Lower lobe of right lung (tissue), 2 donors: ENCODE results near the gene LRCOL1. TPM values are rescaled to one million over a fixed set of nuclear protein-coding genes. Genes with fewer than 3 reads are reported as not detected.

ENCODE experiments used
- ATAC-seq, 2 donors: fragments of 200-7000 bp; cut with Tn5 transposase; one replicate each; pipeline ENCODE4 v1.9.1; 2020 to 2022; ENCODE audit warnings: mild to moderate bottlenecking in 2 of 2, moderate library complexity in 2 of 2
- DNase-seq: peaks from one replicate; pipeline ENCODE4 v3.0.0-alpha.2; 2020
- H3K27ac ChIP-seq: fragments of 200-600 bp; one replicate; pipeline ENCODE4 v1.8.0; 2022
- H3K27me3 ChIP-seq: fragments of 200-600 bp; one replicate; pipeline ENCODE4 v1.8.0; 2022; ENCODE audit warnings: low read depth
- H3K36me3 ChIP-seq: fragments of 200-600 bp; one replicate; pipeline ENCODE4 v1.8.0; 2022; ENCODE audit warnings: mild to moderate bottlenecking
- H3K4me1 ChIP-seq: fragments of 200-600 bp; one replicate; pipeline ENCODE4 v1.8.0; 2022
- H3K4me3 ChIP-seq: fragments of 200-600 bp; one replicate; pipeline ENCODE4 v1.8.0; 2022; ENCODE audit warnings: mild to moderate bottlenecking
- H3K9me3 ChIP-seq: fragments of 200-600 bp; one replicate; pipeline ENCODE4 v1.8.0; 2022
- intact Hi-C: fragments of 100-400 bp; cut with DNase I; formaldehyde crosslinking; loops from one replicate; pipeline ENCODE4 v1.11.0; 2022
- total RNA-seq: library from RNA; stranded (reverse); fragmentation: NEBNext Ultra II Directional; extraction: Animal tissue kit (Norgen Biotek cat#: 25700); gene quantifications from one replicate; pipeline ENCODE4 v1.2.1, GENCODE V29; 2021
- TF ChIP-seq, protein P1 (sequence below): fragments of 200-600 bp; IDR thresholded peaks from one replicate; pipeline ENCODE4 v1.8.0; 2022; ENCODE audit warnings: antibody characterized with exemption, mild to moderate bottlenecking
- donor health status: DM: no; HTN: yes; CAD: no; lungs with severe emphysema.

Gene LRCOL1
- total RNA-seq, 1 donor from 2014 or later: 2.3 TPM

DNA sequence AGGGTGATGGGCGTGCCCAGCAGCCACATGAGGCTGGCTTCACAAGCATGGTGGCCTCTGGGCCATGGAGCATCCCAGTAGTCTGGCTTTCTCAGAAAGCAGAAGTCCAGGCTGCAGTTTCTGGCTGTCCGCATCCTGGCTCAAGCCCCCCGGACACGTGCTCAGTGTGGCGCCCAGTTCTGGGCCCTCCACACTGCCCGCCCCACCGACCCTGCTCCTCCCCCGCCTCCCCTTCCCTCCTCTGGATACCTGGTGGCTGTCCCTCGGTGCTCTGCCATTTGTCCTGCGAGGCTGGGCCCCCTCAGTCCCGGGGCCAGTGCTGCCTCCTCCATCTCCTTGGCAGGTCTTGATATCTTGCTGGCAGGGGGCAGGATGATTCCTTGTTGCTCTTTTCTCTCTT, 31.6 kb downstream of the LRCOL1 start:
- DNase-seq (no peak), ATAC-seq (no peak)
- no peak overlapping the region for H3K4me3 ChIP-seq
- no peak overlapping the region for H3K27ac ChIP-seq
- intact Hi-C loops: no loop called here
- peaks cover 49% of the 10 kb centered on the region for H3K36me3 ChIP-seq
- H3K4me1 ChIP-seq: no peaks in the 10 kb centered on the region
- H3K9me3 ChIP-seq: no peaks in the 10 kb centered on the region
- TF ChIP-seq, protein P1, sequence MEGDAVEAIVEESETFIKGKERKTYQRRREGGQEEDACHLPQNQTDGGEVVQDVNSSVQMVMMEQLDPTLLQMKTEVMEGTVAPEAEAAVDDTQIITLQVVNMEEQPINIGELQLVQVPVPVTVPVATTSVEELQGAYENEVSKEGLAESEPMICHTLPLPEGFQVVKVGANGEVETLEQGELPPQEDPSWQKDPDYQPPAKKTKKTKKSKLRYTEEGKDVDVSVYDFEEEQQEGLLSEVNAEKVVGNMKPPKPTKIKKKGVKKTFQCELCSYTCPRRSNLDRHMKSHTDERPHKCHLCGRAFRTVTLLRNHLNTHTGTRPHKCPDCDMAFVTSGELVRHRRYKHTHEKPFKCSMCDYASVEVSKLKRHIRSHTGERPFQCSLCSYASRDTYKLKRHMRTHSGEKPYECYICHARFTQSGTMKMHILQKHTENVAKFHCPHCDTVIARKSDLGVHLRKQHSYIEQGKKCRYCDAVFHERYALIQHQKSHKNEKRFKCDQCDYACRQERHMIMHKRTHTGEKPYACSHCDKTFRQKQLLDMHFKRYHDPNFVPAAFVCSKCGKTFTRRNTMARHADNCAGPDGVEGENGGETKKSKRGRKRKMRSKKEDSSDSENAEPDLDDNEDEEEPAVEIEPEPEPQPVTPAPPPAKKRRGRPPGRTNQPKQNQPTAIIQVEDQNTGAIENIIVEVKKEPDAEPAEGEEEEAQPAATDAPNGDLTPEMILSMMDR: no peak
- H3K27me3 ChIP-seq: no peaks in the 10 kb centered on the region

DNA sequence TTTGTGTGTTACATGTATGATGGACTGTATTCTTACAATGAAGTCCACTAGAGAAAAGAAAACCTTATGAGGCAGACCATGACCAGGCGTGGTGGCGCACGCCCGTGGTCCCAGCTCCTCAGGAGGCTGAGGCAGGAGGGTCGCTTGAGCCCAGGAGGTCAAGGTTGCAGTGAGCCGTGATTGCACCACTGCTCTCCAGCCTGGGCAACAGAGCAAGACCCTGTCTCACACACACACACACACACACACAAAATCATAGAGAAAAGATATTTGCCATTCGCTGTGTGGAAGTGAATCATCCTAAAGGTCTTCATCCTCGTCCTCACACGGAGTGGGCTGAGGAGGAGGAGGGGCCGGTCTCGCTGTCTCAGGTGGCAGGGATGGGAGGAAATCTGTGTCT, 32.3 kb downstream of the LRCOL1 start:
- intact Hi-C loops: no loop called here
- TF ChIP-seq, protein P1: no peak
- ATAC-seq (no peak), DNase-seq (no peak)
- Histone ChIP-seq H3K4me3 (no peak overlapping the region), H3K4me1 (no peaks in the 10 kb centered on the region), H3K27me3 (no peaks in the 10 kb centered on the region), H3K9me3 (no peaks in the 10 kb centered on the region), H3K36me3 (peaks cover 56% of the 10 kb centered on the region), H3K27ac (no peak overlapping the region)

DNA sequence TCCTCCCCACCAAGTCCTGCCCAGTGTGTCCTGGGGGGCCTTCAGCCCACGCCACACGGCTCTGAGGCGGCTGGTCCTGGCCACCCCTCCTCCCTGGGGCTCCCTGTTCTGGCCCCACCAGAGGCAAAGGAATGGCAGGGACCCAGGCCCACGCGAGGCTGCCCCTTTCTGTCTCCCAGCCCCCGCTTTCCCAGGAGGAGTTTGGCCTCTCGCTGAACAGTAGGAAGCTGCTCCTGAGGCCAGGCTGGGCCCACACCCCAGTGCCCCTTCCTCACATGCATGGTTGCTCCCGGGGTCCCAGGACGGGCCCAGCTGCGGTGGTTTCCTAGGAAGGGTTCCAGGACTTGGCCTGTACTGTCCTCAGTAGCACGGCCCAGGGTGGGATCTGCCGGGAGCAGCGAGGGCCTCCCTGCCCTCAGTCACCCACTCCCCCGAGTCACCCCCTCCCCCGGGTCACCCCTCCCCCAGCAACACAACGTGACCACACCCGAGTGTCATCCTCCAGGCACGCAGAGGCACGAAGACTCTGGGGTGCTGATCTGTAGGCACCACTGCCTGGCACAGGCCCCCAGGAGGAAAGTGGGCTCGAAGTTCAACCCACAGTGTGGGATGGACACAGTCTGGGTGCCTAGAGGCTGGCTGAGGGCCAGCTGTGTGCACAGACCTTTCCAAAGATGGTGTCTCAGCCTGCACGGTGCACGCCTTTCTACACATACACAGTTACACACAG, 33.0 kb downstream of the LRCOL1 start:
- TF ChIP-seq, protein P1: no peak
- no peaks in the 10 kb centered on the region for H3K27me3 ChIP-seq
- H3K4me3 ChIP-seq: no peak overlapping the region
- DNase-seq: no peak
- H3K9me3 ChIP-seq: no peaks in the 10 kb centered on the region
- intact Hi-C loops: no loop called here
- no peak for ATAC-seq
- H3K4me1 ChIP-seq: no peaks in the 10 kb centered on the region
- H3K27ac ChIP-seq: no peak overlapping the region
- H3K36me3 ChIP-seq: peaks cover 63% of the 10 kb centered on the region

DNA sequence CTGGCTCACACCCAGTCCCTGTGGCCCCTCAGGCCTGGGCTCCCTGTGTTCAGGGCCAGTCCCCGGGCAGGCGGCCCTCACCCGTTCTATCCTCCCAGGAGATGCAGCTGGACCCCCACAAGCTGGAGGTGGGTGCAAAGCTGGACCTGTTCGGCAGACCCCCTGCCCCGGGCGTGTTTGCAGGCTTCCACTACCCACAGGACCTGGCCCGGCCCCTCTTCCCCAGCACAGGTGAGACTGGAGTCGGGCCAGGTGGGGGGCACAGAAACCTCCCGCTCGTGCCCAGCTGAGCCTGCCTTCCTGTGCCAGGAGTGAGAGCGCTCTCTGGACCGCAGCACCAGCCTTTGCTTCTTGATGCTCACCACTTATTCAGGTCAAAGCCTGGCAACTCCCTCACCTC, 33.7 kb downstream of the LRCOL1 start:
- TF ChIP-seq, protein P1: no peak
- no peaks in the 10 kb centered on the region for H3K27me3 ChIP-seq
- ATAC-seq (no peak), DNase-seq (no peak)
- intact Hi-C loops: no loop called here
- no peaks in the 10 kb centered on the region for H3K9me3 ChIP-seq
- H3K27ac ChIP-seq: no peak overlapping the region
- H3K36me3 ChIP-seq: peaks cover 63% of the 10 kb centered on the region
- no peak overlapping the region for H3K4me3 ChIP-seq
- peaks cover 2% of the 10 kb centered on the region for H3K4me1 ChIP-seq

DNA sequence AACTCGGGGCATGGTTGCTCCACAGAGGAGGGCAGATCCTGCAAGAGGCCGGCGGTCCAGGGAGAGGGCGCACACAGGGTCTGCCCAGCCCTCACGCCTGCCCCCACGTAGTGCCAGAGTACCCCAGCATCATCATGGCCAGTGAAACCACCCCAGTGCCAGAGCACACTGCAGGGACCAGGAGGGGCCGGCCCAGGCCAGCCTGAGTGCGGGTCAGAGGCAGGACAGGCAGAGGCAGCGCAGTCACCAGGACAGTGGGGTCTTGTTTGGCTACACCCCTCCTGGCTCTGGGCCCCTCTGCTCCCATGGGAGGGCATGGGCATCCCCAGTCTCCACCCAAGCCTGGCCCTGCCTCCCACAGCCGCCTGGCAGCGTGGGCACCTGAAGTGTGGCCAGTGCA, 34.7 kb downstream of the LRCOL1 start:
- Histone ChIP-seq H3K27ac (no peak overlapping the region), H3K4me1 (peaks cover 5% of the 10 kb centered on the region), H3K27me3 (no peaks in the 10 kb centered on the region), H3K4me3 (no peak overlapping the region), H3K36me3 (peaks cover 70% of the 10 kb centered on the region), H3K9me3 (no peaks in the 10 kb centered on the region)
- no peak for DNase-seq
- TF ChIP-seq, protein P1: no peak
- intact Hi-C loops: no loop called here
- no peak for ATAC-seq
